Renal pelvis (tissue), 12 donors: Measurements from ENCODE around the gene SS18L1. TPM values are rescaled to one million over a fixed set of nuclear protein-coding genes. Genes with fewer than 3 reads are reported as not detected.
"Not testable (repeated sequence)": the region's sequence is repeated elsewhere in the genome, so short reads cannot be mapped to it uniquely, and the experiment has no call there.

ENCODE experiments used
- DNase-seq: peaks from one replicate; pipeline ENCODE4 v3.0.0-alpha.2; 2013
- long read RNA-seq, 16 experiments: transcript quantifications; one replicate each; lab custom pipeline, GENCODE V29; 2026
- polyA plus RNA-seq, 3 donors: library from polyadenylated mRNA; unstranded; fragments of 120-200 nt; gene quantifications; one replicate each; pipeline ENCODE4 v1.2.1, GENCODE V29; 2013; ENCODE audit not compliant: insufficient read length in 3 of 3

SS18L1 gene
- polyA plus RNA-seq: 10 to 100 TPM; 16.7 to 26.6 (median 26.5) TPM
- long read RNA-seq, donor 1, full-length matches to known transcripts: 3 of 3 reads
- long read RNA-seq, donor 1, partial matches to known transcripts: 0 of 3 reads
- long read RNA-seq, donor 1, other reads (novel, unspliced or antisense): 0 of 3 reads
- long read RNA-seq, donor 2: 0 reads
- long read RNA-seq, donor 3, full-length matches to known transcripts: 1 of 1 reads
- long read RNA-seq, donor 3, partial matches to known transcripts: 0 of 1 reads
- long read RNA-seq, donor 3, other reads (novel, unspliced or antisense): 0 of 1 reads
- long read RNA-seq, donor 4: 0 reads
- long read RNA-seq, donor 5: 0 reads
- long read RNA-seq, donor 6, full-length matches to known transcripts: 2 of 2 reads
- long read RNA-seq, donor 6, partial matches to known transcripts: 0 of 2 reads
- long read RNA-seq, donor 6, other reads (novel, unspliced or antisense): 0 of 2 reads
- long read RNA-seq, donor 7, full-length matches to known transcripts: 4 of 4 reads
- long read RNA-seq, donor 7, partial matches to known transcripts: 0 of 4 reads
- long read RNA-seq, donor 7, other reads (novel, unspliced or antisense): 0 of 4 reads
- long read RNA-seq, donor 8, full-length matches to known transcripts: 2 of 2 reads
- long read RNA-seq, donor 8, partial matches to known transcripts: 0 of 2 reads
- long read RNA-seq, donor 8, other reads (novel, unspliced or antisense): 0 of 2 reads
- long read RNA-seq, donor 9, full-length matches to known transcripts: 3 of 3 reads
- long read RNA-seq, donor 9, partial matches to known transcripts: 0 of 3 reads
- long read RNA-seq, donor 9, other reads (novel, unspliced or antisense): 0 of 3 reads
- long read RNA-seq, donor 10, partial matches to known transcripts: 8 of 10 reads
- long read RNA-seq, donor 10, other reads (novel, unspliced or antisense): 0 of 10 reads
- long read RNA-seq, donor 11, full-length matches to known transcripts: 4 of 4 reads
- long read RNA-seq, donor 11, partial matches to known transcripts: 0 of 4 reads
- long read RNA-seq, donor 11, other reads (novel, unspliced or antisense): 0 of 4 reads
- long read RNA-seq, donor 12, full-length matches to known transcripts: 2 of 2 reads
- long read RNA-seq, donor 12, partial matches to known transcripts: 0 of 2 reads
- long read RNA-seq, donor 12, other reads (novel, unspliced or antisense): 0 of 2 reads
- long read RNA-seq, donor 13, full-length matches to known transcripts: 3 of 3 reads
- long read RNA-seq, donor 13, partial matches to known transcripts: 0 of 3 reads
- long read RNA-seq, donor 13, other reads (novel, unspliced or antisense): 0 of 3 reads
- long read RNA-seq, donor 14, full-length matches to known transcripts: 2 of 2 reads
- long read RNA-seq, donor 14, partial matches to known transcripts: 0 of 2 reads
- long read RNA-seq, donor 14, other reads (novel, unspliced or antisense): 0 of 2 reads
- long read RNA-seq, donor 15, full-length matches to known transcripts: 2 of 2 reads
- long read RNA-seq, donor 15, partial matches to known transcripts: 0 of 2 reads
- long read RNA-seq, donor 15, other reads (novel, unspliced or antisense): 0 of 2 reads
- long read RNA-seq, donor 16, full-length matches to known transcripts: 1 of 10 reads
- long read RNA-seq, donor 16, partial matches to known transcripts: 9 of 10 reads
- long read RNA-seq, donor 16, other reads (novel, unspliced or antisense): 0 of 10 reads

GRCh38 chr20:62143081-62143956 lies at the start of gene SS18L1, which contains the start of gene PSMA7:
TSS of gene SS18L1 (plus strand) at chr20:62143769. CDS start at chr20:62143821, 52 bp downstream.
TSS of gene PSMA7 (minus strand) at chr20:62143394. CDS start at chr20:62143303, 91 bp downstream.
- DNase-seq: peak; percentile 85

- DNase-seq: no peak
Measured at GRCh38 chr20:62096421-62097380, 46.9 kb upstream of the SS18L1 start.

- DNase-seq: no peak
Measured at GRCh38 chr20:62097881-62098407, 45.6 kb upstream of the SS18L1 start.

- DNase-seq: no peak
Measured at GRCh38 chr20:62101078-62101477, 42.5 kb upstream of the SS18L1 start.

- no peak for DNase-seq
Measured at GRCh38 chr20:62103508-62104233, 39.9 kb upstream of the SS18L1 start.

GRCh38 chr20:62104234-62104789 lies 39.3 kb upstream of the SS18L1 start:
- DNase-seq: no peak

GRCh38 chr20:62104791-62105345 lies 38.7 kb upstream of the SS18L1 start:
- DNase-seq: no peak

- DNase-seq: no peak
Measured at GRCh38 chr20:62105592-62105991, 38.0 kb upstream of the SS18L1 start.

- DNase-seq: no peak
Measured at GRCh38 chr20:62111148-62111547, 32.4 kb upstream of the SS18L1 start.

GRCh38 chr20:62112368-62112767 lies 31.2 kb upstream of the SS18L1 start:
- DNase-seq: no peak

GRCh38 chr20:62114894-62115293 lies 28.7 kb upstream of the SS18L1 start:
- no peak for DNase-seq

GRCh38 chr20:62115800-62116407 lies 27.7 kb upstream of the SS18L1 start:
- not testable (repeated sequence) for DNase-seq

GRCh38 chr20:62116558-62117361 lies 26.8 kb upstream of the SS18L1 start:
- no peak for DNase-seq

GRCh38 chr20:62117362-62117646 lies 26.3 kb upstream of the SS18L1 start:
- DNase-seq: no peak

- DNase-seq: no peak
Measured at GRCh38 chr20:62117658-62118057, 25.9 kb upstream of the SS18L1 start.
